Embryonic facial prominence (tissue), 1 donor: ENCODE data around the gene FOXK2.

Source experiments
- DNase-seq: peaks from one replicate; pipeline ENCODE4 v3.0.0-alpha.2; 2016; ENCODE audit errors: extremely low spot score

FOXK2 gene

GRCh38 chr17:82639628-82640027, 120.1 kb downstream of the FOXK2 start:
- no peak for DNase-seq

DNA sequence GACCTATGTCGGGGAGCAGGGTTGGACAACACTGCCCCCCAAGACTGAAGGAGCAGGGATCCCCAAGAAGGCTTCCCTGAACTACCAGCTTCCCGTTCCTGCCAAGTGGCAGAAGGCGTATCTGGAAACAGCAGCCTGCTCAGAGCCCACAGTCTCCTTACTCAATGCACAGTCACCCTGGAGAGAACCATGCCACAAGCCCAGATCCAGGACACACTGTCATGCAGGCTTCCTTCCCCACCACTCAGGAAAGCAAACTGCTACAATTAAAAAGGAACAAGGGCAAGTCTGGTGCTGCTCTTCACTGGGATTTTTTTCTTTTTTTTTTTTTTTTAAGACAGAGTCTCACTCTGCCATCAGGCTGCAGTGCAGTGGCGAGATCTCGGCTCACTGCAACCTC, 120.5 kb downstream of the FOXK2 start:
- no peak for DNase-seq

GRCh38 chr17:82642022-82642421, 122.5 kb downstream of the FOXK2 start:
- no peak for DNase-seq

- no peak for DNase-seq
These were observed 124.6 kb downstream of the FOXK2 start for GRCh38 chr17:82644148-82644547.

- no peak for DNase-seq
These were observed 126.0 kb downstream of the FOXK2 start for GRCh38 chr17:82645516-82645915.

DNA sequence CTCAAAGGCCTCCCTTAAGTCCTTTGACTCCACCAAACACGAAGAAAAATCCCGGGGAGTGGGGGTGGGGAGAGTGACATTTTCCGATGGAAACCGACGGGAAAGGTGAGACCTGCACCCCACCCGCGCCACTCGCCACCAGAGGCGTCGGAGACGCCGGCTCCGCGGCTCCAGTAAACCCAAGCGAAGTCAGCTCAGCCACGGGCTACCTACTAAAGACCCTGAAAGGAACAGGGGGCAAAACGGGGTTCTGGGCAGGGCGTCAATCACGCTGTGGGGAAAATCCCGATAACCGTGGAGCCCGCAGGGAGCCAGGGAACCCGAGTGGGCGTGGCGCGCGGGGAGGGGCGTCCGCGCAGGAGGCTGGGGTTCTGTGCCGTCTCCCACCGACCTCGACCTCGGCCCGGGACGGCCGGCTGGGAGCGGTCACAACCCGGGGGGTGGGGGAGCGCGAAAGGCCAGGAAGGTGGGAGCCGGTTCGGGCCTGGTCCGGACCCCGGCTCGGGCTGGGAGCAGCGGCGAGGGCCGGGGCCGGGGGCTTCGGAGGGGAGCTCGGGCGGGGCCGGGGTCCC, 128.1 kb downstream of the FOXK2 start:
- DNase-seq, result no peak

DNA sequence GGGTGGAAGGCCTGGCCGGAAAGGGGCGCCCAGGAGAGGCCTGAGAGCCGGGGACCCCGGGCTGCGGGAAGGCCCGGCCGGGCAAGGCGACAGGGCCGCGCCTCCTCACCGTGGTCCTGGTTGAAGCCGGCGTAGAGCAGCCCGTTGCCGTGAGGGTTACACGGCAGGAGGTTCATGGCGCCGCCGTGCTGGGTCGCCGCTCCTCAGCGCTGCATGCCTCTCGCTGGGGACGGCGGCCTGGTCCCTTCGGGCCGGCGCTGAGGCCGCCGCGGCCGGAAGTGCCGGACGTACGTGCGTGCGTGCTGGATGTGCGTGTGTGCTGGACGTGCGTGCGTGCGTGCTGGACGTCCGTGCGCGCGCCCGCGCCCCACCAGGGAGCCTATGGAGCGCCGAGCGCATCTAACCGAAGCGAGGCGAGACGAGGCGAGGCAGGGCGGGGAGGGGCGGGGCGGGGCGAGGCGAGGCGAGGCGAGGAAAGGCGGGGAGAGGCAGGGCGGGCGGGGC, 128.7 kb downstream of the FOXK2 start, which contains the start of gene WDR45B:
Gene WDR45B (minus strand): TSS at position 280 of the 504 bp plus-strand sequence. CDS start 104 bp downstream, at position 176.
- DNase-seq, result peak; percentile 86

GRCh38 chr17:82648742-82649331, 129.3 kb downstream of the FOXK2 start:
- DNase-seq, result peak; percentile 45

DNA sequence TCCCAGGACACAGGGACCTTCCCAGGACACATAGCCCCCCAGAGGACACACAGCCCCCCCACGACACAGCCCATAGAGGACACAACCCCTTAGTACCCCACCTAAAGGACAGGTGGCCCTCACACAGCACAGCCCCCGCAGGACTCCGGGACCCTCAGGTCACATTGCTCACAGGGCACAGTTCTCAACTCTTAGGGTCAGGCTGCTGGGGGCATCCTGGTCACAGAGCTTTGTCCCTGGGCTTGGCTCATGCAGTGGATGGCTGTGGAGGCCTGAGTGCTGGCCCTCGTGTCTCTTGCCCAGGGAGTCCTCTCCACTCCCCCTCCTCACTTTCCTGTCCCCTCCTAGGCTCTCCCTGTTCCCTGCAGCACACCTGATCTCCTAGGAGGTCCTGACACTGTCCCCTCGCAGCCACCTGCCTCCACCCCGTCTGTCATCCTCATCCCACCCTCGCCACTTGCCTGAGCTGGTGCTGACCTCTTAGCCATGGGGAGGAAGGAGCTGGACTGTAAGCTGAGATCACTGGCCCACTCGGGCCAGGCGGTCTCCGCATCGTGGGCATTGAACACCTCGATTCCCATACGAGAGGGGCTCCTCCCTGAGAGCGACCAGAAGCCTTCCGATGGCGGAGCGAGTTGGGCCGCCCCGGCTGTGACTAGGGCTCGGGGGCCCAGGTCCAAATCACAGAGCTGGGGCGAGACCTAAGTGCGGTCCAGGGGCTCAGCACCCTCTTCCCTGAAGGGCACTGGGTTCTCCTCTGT, 130.1 kb downstream of the FOXK2 start:
- DNase-seq, result no peak

GRCh38 chr17:82650723-82651122, 131.2 kb downstream of the FOXK2 start:
- no peak for DNase-seq

GRCh38 chr17:82653651-82654528, 134.4 kb downstream of the FOXK2 start:
- no peak for DNase-seq
